Panc1 (cell line): ENCODE results near the gene ADCY9.

ENCODE experiments used
- POLR2AphosphoS5 ChIP-seq: IDR thresholded peaks from 2 replicates; pipeline ENCODE4 v1.6.1; 2012; ENCODE audit warnings: mild to moderate bottlenecking, low read depth, low read length, moderate library complexity
- SIN3A ChIP-seq: IDR thresholded peaks from 2 replicates; pipeline ENCODE4 v1.6.1; 2012; ENCODE audit warnings: low read depth, mild to moderate bottlenecking, low read length, moderate library complexity, borderline replicate concordance; ENCODE audit not compliant: insufficient read depth
- TCF7L2 ChIP-seq: IDR thresholded peaks from 2 replicates; pipeline ENCODE4 v1.6.1; 2011; ENCODE audit warnings: mild to moderate bottlenecking, low read depth, low read length, inconsistent platforms
- TF ChIP-seq, protein P1 (sequence below): fragments of 450-650 bp; IDR thresholded peaks from 2 replicates; pipeline ENCODE4 v1.5.1; 2017; ENCODE audit warnings: mild to moderate bottlenecking
- TF ChIP-seq, protein P2 (sequence below), 2 experiments: IDR thresholded peaks; 2 replicates each; pipeline ENCODE4 v1.6.1; 2011 to 2012; ENCODE audit warnings: low read depth in 2 of 2, control low read depth in 1 of 2, low read length in 1 of 2, mild to moderate bottlenecking in 1 of 2, moderate library complexity in 1 of 2; ENCODE audit not compliant: insufficient read depth in 1 of 2

DNA sequence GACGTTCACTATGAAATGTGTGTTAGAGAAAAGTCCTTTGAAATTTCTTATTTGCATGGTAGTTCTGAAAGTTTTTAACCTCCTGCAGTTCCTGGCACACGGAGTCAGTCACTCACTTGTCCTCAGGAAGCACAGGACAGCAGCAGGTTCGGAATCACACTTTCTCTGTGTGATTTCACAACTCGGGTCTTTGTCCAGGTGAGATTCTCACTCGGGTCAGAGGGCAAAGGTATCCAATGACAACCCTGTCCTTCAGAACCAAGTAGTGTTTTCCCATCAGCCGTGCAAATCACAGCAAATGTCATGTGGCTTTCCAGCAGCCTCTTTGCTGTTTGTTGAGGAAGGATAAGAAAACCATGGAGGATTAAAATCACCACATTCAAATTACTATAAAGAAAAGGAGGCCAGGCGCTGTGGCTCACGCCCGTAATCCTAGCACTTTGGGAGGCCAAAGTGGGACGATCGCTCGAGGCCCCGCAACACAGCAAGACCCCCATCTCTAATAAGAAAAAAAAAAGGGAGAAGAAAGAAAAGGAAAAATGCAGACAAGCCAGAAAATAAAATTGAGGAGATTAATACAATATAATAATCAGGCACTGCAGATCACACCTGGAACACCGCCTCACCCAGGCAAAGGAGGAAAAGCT lies 22.0 kb downstream of the ADCY9 start:
- TF ChIP-seq, protein P1, sequence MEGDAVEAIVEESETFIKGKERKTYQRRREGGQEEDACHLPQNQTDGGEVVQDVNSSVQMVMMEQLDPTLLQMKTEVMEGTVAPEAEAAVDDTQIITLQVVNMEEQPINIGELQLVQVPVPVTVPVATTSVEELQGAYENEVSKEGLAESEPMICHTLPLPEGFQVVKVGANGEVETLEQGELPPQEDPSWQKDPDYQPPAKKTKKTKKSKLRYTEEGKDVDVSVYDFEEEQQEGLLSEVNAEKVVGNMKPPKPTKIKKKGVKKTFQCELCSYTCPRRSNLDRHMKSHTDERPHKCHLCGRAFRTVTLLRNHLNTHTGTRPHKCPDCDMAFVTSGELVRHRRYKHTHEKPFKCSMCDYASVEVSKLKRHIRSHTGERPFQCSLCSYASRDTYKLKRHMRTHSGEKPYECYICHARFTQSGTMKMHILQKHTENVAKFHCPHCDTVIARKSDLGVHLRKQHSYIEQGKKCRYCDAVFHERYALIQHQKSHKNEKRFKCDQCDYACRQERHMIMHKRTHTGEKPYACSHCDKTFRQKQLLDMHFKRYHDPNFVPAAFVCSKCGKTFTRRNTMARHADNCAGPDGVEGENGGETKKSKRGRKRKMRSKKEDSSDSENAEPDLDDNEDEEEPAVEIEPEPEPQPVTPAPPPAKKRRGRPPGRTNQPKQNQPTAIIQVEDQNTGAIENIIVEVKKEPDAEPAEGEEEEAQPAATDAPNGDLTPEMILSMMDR, result no peak
- TF ChIP-seq POLR2AphosphoS5 (no peak), TCF7L2 (no peak), SIN3A (no peak)
- TF ChIP-seq, protein P2, sequence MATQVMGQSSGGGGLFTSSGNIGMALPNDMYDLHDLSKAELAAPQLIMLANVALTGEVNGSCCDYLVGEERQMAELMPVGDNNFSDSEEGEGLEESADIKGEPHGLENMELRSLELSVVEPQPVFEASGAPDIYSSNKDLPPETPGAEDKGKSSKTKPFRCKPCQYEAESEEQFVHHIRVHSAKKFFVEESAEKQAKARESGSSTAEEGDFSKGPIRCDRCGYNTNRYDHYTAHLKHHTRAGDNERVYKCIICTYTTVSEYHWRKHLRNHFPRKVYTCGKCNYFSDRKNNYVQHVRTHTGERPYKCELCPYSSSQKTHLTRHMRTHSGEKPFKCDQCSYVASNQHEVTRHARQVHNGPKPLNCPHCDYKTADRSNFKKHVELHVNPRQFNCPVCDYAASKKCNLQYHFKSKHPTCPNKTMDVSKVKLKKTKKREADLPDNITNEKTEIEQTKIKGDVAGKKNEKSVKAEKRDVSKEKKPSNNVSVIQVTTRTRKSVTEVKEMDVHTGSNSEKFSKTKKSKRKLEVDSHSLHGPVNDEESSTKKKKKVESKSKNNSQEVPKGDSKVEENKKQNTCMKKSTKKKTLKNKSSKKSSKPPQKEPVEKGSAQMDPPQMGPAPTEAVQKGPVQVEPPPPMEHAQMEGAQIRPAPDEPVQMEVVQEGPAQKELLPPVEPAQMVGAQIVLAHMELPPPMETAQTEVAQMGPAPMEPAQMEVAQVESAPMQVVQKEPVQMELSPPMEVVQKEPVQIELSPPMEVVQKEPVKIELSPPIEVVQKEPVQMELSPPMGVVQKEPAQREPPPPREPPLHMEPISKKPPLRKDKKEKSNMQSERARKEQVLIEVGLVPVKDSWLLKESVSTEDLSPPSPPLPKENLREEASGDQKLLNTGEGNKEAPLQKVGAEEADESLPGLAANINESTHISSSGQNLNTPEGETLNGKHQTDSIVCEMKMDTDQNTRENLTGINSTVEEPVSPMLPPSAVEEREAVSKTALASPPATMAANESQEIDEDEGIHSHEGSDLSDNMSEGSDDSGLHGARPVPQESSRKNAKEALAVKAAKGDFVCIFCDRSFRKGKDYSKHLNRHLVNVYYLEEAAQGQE (IDR thresholded peaks at IDR 0.05; ENCODE audit: insufficient read depth in 1 of 2, low read depth in 2 of 2, low read length in 1 of 2), result no peak
